Parathyroid adenoma (tissue), 2 donors: ENCODE results near the gene HESX1.

Source experiments
- H2AFZ ChIP-seq: fragments of 300-600 bp; sonication (generic); one replicate; pipeline ENCODE4 v1.7.0; 2017; ENCODE audit warnings: antibody characterized with exemption, mild to moderate bottlenecking
- H3K27ac ChIP-seq: fragments of 300-600 bp; sonication (generic); one replicate; pipeline ENCODE4 v1.7.0; 2017
- H3K27me3 ChIP-seq: fragments of 300-600 bp; sonication (generic); one replicate; pipeline ENCODE4 v1.7.0; 2017; ENCODE audit warnings: low read length; ENCODE audit not compliant: control insufficient read depth, insufficient read depth
- H3K36me3 ChIP-seq: fragments of 300-600 bp; sonication (generic); one replicate; pipeline ENCODE4 v1.7.0; 2017; ENCODE audit warnings: low read length; ENCODE audit not compliant: control insufficient read depth, insufficient read depth
- H3K4me1 ChIP-seq: fragments of 300-600 bp; sonication (generic); one replicate; pipeline ENCODE4 v1.7.0; 2017; ENCODE audit warnings: control low read depth
- H3K4me2 ChIP-seq: fragments of 300-600 bp; sonication (generic); one replicate; pipeline ENCODE4 v1.7.0; 2017; ENCODE audit warnings: low read length
- H3K4me3 ChIP-seq: fragments of 300-600 bp; sonication (generic); one replicate; pipeline ENCODE4 v1.7.0; 2017; ENCODE audit warnings: low read depth, low read length
- H3K79me2 ChIP-seq: fragments of 300-600 bp; sonication (generic); one replicate; pipeline ENCODE4 v1.7.0; 2017; ENCODE audit warnings: control low read depth
- H3K9ac ChIP-seq: fragments of 300-600 bp; sonication (generic); one replicate; pipeline ENCODE4 v1.7.0; 2017; ENCODE audit warnings: mild to moderate bottlenecking
- H3K9me3 ChIP-seq: fragments of 300-600 bp; sonication (generic); one replicate; pipeline ENCODE4 v1.7.0; 2017; ENCODE audit warnings: low read length; ENCODE audit not compliant: control insufficient read depth
- CTCF ChIP-seq: fragments of 300-600 bp; sonication (generic); IDR thresholded peaks from one replicate; pipeline ENCODE4 v1.7.0; 2017; ENCODE audit warnings: antibody characterized with exemption, mild to moderate bottlenecking
- donor health status: primary hyperparathyroidism.

The HESX1 gene

GRCh38 chr3:57151749-57152148 lies 48.0 kb downstream of the HESX1 start:
- peaks cover 18% of the 10 kb centered on the region for H3K4me1 ChIP-seq
- no peak overlapping the region for H3K9ac ChIP-seq
- no peaks in the 10 kb centered on the region for H3K36me3 ChIP-seq
- H2AFZ ChIP-seq: peak overlapping the region; percentile 34
- H3K79me2 ChIP-seq: no peaks in the 10 kb centered on the region
- no peaks in the 10 kb centered on the region for H3K27me3 ChIP-seq
- H3K4me2 ChIP-seq: no peak overlapping the region
- no peak overlapping the region for H3K27ac ChIP-seq
- no peak for TF ChIP-seq CTCF
- no peaks in the 10 kb centered on the region for H3K9me3 ChIP-seq
- no peak overlapping the region for H3K4me3 ChIP-seq

GRCh38 chr3:57151021-57151449 lies 48.7 kb downstream of the HESX1 start:
- H3K27ac ChIP-seq: peak overlapping the region; percentile 78
- H3K4me1 ChIP-seq: peaks cover 18% of the 10 kb centered on the region
- no peak overlapping the region for H3K4me3 ChIP-seq

GRCh38 chr3:57150113-57150581 lies 49.6 kb downstream of the HESX1 start:
- Histone ChIP-seq H3K4me2 (no peak overlapping the region), H3K79me2 (no peaks in the 10 kb centered on the region), H3K9ac (no peak overlapping the region), H3K9me3 (no peaks in the 10 kb centered on the region), H3K4me3 (no peak overlapping the region), H2AFZ (peak overlapping the region; percentile 12), H3K27me3 (no peaks in the 10 kb centered on the region), H3K4me1 (peaks cover 18% of the 10 kb centered on the region), H3K27ac (peak overlapping the region; percentile 78), H3K36me3 (no peaks in the 10 kb centered on the region)
- no peak for TF ChIP-seq CTCF

More at GRCh38 chr3:57151021-57151449, 48.7 kb downstream of the HESX1 start:
- Histone ChIP-seq H3K9ac (no peak overlapping the region), H3K27me3 (no peaks in the 10 kb centered on the region), H3K9me3 (no peaks in the 10 kb centered on the region), H3K36me3 (no peaks in the 10 kb centered on the region), H3K79me2 (no peaks in the 10 kb centered on the region), H3K4me2 (peak overlapping the region; percentile 5), H2AFZ (peak overlapping the region; percentile 12)
- TF ChIP-seq CTCF: no peak
